HEK293 (cell line): ENCODE measurements around the gene CLTC.

ENCODE experiments used
- ATF2 ChIP-seq: fragments of 450-650 bp; formaldehyde crosslinking; IDR thresholded peaks from 2 replicates; pipeline ENCODE4 v1.5.1; 2016; ENCODE audit warnings: missing biosample characterization, missing genetic modification characterization, low read depth
- CTCF ChIP-seq: fragments of 450-650 bp; formaldehyde crosslinking; IDR thresholded peaks from 2 replicates; pipeline ENCODE4 v1.5.1; 2016; ENCODE audit warnings: missing biosample characterization, missing genetic modification characterization
- GLI4 ChIP-seq: fragments of 450-650 bp; formaldehyde crosslinking; IDR thresholded peaks from 2 replicates; pipeline ENCODE4 v1.5.1; 2016; ENCODE audit warnings: missing biosample characterization, missing genetic modification characterization
- HOXC10 ChIP-seq: sonication (generic); formaldehyde crosslinking; IDR thresholded peaks from 2 replicates; pipeline ENCODE4 v1.8.1; 2023; ENCODE audit warnings: mild to moderate bottlenecking, missing genetic modification reagents
- TCF7L2 ChIP-seq: IDR thresholded peaks from 2 replicates; pipeline ENCODE4 v1.6.1; 2011; ENCODE audit warnings: low read depth, mild to moderate bottlenecking, inconsistent platforms, low read length, moderate library complexity, borderline replicate concordance
- YY1 ChIP-seq: fragments of 450-650 bp; formaldehyde crosslinking; IDR thresholded peaks from 2 replicates; pipeline ENCODE4 v1.5.1; 2018; ENCODE audit warnings: missing biosample characterization, missing genetic modification characterization
- ZNF302 ChIP-seq: fragments of 450-650 bp; formaldehyde crosslinking; IDR thresholded peaks from 2 replicates; pipeline ENCODE4 v1.5.1; 2016; ENCODE audit warnings: missing biosample characterization, missing genetic modification characterization, low read depth
- ZNF341 ChIP-seq: fragments of 450-650 bp; formaldehyde crosslinking; IDR thresholded peaks from 2 replicates; pipeline ENCODE4; 2016; ENCODE audit warnings: low read depth, missing biosample characterization, missing genetic modification characterization
- ZNF530 ChIP-seq: fragments of 450-650 bp; formaldehyde crosslinking; IDR thresholded peaks from 2 replicates; pipeline ENCODE4 v1.5.1; 2016; ENCODE audit warnings: low read depth, missing biosample characterization, missing genetic modification characterization
- ZNF549 ChIP-seq: fragments of 450-650 bp; IDR thresholded peaks from 2 replicates; pipeline ENCODE4 v1.5.1; 2018; ENCODE audit warnings: missing biosample characterization, missing genetic modification characterization, mild to moderate bottlenecking, inconsistent platforms, moderate library complexity
- ZNF645 ChIP-seq: fragments of 450-650 bp; formaldehyde crosslinking; IDR thresholded peaks from 2 replicates; pipeline ENCODE4; 2016; ENCODE audit warnings: missing biosample characterization, missing genetic modification characterization
- ZNF664 ChIP-seq: fragments of 450-650 bp; formaldehyde crosslinking; IDR thresholded peaks from 2 replicates; pipeline ENCODE4 v1.5.1; 2016; ENCODE audit warnings: missing biosample characterization, missing genetic modification characterization
- ZNF792 ChIP-seq: fragments of 450-650 bp; formaldehyde crosslinking; IDR thresholded peaks from 2 replicates; pipeline ENCODE4 v1.5.1; 2016; ENCODE audit warnings: missing biosample characterization, missing genetic modification characterization
- TF ChIP-seq, protein P1 (sequence below): fragments of 450-650 bp; formaldehyde crosslinking; IDR thresholded peaks from 2 replicates; pipeline ENCODE4 v1.5.1; 2016; ENCODE audit warnings: missing biosample characterization, missing genetic modification characterization, borderline replicate concordance

- TF ChIP-seq CTCF (tag by site-specific recombination) = no peak
- no peak for TF ChIP-seq ZNF664
- TF ChIP-seq ZNF549 = no peak
- TF ChIP-seq TCF7L2 = no peak
- TF ChIP-seq GLI4 = no peak
- TF ChIP-seq ATF2 (tag by site-specific recombination) = no peak
- no peak for TF ChIP-seq ZNF792
- no peak for TF ChIP-seq YY1 (tag by site-specific recombination)
- no peak for TF ChIP-seq ZNF341
- TF ChIP-seq HOXC10 (CRISPR knock-in tag) = no peak
- no peak for TF ChIP-seq ZNF645
- no peak for TF ChIP-seq ZNF302 (tag by site-specific recombination)
- TF ChIP-seq, protein P1, sequence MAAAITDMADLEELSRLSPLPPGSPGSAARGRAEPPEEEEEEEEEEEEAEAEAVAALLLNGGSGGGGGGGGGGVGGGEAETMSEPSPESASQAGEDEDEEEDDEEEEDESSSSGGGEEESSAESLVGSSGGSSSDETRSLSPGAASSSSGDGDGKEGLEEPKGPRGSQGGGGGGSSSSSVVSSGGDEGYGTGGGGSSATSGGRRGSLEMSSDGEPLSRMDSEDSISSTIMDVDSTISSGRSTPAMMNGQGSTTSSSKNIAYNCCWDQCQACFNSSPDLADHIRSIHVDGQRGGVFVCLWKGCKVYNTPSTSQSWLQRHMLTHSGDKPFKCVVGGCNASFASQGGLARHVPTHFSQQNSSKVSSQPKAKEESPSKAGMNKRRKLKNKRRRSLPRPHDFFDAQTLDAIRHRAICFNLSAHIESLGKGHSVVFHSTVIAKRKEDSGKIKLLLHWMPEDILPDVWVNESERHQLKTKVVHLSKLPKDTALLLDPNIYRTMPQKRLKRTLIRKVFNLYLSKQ (tag by site-specific recombination) = no peak
- no peak for TF ChIP-seq ZNF530 (tag by site-specific recombination)
These were observed 92.2 kb downstream of the CLTC start for GRCh38 chr17:59711936-59712335.
